ENCODE data around the gene TP53TG3E. TPM values are rescaled to one million over a fixed set of nuclear protein-coding genes. Genes with fewer than 3 reads are reported as not detected.
"Not testable (repeated sequence)": the region's sequence is repeated elsewhere in the genome, so short reads cannot be mapped to it uniquely, and the experiment has no call there.

Gene TP53TG3E
- not detected in 2 replicates for total RNA-seq (2014; rRNA removed; shearing (Covaris generic))

GRCh38 chr16:33304006-33304405 is at the start of gene TP53TG3E:
Gene TP53TG3E (plus strand): TSS chr16:33304306. CDS start chr16:33304374, 68 bp downstream.
- DNase-seq (ENCODE audit: low read depth): not testable (repeated sequence)

GRCh38 chr16:33336226-33337012 is 32.3 kb downstream of the TP53TG3E start:
- DNase-seq (ENCODE audit: low read depth): not testable (repeated sequence)

- DNase-seq (ENCODE audit: low read depth): peak; percentile 0
Measured at GRCh38 chr16:33337627-33338542, 33.8 kb downstream of the TP53TG3E start.

GRCh38 chr16:33338543-33338951 is 34.4 kb downstream of the TP53TG3E start:
- DNase-seq (ENCODE audit: low read depth): not testable (repeated sequence)

- DNase-seq (ENCODE audit: low read depth): not testable (repeated sequence)
Measured at GRCh38 chr16:33339093-33340061, 35.3 kb downstream of the TP53TG3E start.

Other genes starting within 250 kb of the TP53TG3E start
- gene TP53TG3C, start 110.1 kb upstream of the TP53TG3E start, total RNA-seq (2014; rRNA removed; shearing (Covaris generic)): 1.1 TPM in 1 of 2 replicates, not detected in the other
- gene TP53TG3B, start 56.5 kb downstream of the TP53TG3E start, total RNA-seq (2014; rRNA removed; shearing (Covaris generic)): 1.4 TPM in 1 of 2 replicates, not detected in the other
- 0.10 TPM in 1 of 2 replicates, not detected in the other for gene TP53TG3F, start 155.3 kb downstream of the TP53TG3E start, total RNA-seq (2014; rRNA removed; shearing (Covaris generic))